ENCODE results near the gene GFOD1.
"Not testable (repeated sequence)": the region's sequence is repeated elsewhere in the genome, so short reads cannot be mapped to it uniquely, and the experiment has no call there.

GFOD1 gene

DNA sequence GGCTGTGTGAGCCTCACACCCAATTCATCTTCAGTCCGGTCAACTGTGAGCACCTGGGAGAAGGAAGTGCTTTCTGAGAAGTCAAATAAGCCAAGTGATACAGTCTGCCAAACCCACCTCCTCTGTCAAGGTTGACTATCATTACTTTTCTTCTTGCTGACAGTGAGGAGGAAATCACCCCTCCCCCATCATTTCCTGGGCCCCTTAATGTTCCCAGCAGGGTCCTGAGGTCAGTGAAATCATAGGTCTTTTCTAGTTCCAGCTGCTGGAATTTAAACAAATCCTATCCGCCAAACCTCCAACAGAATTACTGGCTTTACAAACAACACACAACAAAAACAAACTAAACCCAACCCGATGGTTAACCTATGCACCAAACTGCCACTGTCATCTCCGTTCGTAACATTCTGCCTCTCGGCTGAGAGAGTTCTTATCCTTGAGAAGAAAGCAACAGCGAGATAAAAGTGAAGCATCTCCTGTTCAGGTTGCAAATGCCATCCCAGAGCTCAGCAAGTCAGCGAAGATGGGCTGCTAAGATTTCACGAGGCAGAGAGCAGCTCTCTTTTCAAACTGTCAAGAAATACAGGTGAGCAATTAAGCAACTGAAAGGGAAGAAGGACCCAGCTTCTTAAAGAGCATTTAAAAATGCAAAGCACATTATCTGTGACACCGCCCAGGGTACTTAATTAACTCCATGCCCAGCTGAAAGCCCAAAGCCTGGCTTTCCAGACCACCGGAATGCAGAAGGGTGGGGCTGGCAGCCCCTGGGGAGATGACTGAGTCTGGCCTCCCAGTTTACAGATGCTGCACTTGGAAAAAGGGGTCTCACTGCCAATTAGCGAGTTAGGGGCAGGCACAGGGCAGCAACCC, 24.7 kb downstream of the GFOD1 start:
- DNase-seq = no peak

DNA sequence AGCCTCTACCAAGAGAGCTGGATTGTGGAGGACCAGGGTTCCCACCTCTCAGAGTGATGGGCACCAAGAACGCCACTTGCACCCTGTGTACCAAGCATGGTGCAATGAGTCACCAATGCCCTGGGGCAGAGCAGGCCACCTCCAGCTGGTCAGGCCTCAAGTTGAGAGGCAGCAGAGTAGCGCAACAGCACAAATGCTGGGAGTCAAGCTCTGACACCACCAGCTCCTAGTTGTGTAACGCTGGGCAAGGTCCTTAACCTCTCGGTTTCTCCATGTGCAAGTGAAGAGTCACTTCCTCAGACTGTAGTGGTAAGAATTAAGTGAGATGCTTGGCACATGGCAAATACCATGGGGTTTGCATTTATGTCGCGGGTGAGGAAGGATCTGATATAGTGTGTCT, 25.6 kb downstream of the GFOD1 start:
- no peak for DNase-seq

- DNase-seq = no peak
These were observed 26.1 kb downstream of the GFOD1 start for GRCh38 chr6:13461307-13461706.

DNA sequence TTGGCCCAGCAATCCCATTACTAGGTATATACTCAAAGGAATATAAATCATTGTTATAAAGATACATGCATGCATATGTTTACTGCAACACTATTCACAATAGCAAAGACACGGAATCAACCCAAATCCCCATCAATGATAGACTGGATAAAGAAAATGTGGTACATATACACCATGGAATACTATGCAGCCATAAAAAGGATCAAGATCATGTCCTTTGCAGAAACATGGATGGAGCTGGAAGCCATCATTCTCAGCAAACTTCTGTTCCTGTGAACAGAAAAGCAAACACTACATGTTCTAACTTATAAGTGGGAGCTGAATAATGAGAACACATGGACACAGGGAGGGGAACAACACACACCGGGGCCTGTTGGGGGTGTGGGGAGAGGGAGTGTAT, 27.1 kb downstream of the GFOD1 start:
- not testable (repeated sequence) for DNase-seq

GRCh38 chr6:13457577-13457976, 29.8 kb downstream of the GFOD1 start:
- no peak for DNase-seq

GRCh38 chr6:13455552-13455966, 31.8 kb downstream of the GFOD1 start:
- no peak for DNase-seq

DNA sequence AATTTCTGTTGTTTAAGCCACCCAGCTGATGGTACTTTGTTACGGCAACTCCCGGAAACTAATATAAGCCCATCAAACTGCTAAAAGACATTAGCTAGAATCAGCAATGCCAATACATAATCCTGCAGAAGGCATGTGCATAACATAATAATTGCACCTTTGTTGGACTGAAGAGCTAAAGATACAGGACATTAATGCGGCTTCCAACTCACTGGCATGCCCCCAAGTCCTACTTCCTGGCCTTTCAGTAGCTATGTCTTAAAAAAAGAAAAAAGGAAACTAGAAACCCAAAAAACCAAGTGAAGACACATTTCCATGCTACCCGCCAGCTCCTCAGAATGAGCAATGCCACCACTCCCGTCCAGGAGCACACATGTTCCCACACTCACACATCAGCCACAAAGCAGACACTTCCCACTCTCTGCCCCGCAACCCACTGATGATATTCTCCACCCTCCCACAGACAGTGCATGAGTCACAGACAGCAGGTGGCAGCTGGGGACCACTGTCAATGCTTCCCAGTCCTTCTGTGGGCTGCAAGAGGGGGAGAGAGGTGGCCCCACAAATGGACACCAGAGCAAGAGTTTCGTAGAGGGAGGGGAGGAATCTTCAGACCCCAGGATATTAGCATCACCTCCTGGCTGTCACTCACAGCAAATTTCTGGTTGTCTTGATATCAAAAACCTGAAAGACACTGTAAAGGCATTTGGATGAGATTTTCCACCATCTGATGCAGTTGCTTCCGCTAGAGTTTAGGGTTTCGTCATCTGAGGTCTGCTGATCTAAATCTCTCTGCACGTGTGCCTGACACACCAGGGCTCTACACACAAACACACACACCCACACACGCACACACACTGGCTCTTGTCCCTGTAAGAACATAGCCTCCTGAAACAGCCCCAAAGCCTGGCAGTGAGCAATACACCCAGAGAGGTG, 32.8 kb downstream of the GFOD1 start:
- no peak for DNase-seq

GRCh38 chr6:13453771-13454251, 33.6 kb downstream of the GFOD1 start:
- DNase-seq = peak; percentile 31

DNA sequence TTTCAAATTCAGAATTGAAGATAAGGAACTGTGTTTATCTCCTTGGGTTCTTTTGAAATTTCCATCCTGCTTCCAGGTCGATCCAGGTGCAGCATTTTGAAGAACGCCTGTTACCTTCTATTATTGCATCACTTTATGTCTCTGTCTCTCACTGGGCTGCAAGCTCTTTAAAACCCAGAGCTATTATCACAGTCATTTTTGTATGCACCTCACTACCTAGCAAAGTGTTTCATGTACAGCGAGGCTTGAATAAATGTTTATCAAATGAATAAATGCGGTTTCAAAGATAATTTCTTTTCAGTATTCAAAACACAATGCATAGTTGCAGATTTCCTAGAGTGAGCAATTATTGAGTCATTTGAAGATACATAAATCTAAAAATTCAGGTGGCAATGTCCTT, 34.2 kb downstream of the GFOD1 start:
- no peak for DNase-seq

DNA sequence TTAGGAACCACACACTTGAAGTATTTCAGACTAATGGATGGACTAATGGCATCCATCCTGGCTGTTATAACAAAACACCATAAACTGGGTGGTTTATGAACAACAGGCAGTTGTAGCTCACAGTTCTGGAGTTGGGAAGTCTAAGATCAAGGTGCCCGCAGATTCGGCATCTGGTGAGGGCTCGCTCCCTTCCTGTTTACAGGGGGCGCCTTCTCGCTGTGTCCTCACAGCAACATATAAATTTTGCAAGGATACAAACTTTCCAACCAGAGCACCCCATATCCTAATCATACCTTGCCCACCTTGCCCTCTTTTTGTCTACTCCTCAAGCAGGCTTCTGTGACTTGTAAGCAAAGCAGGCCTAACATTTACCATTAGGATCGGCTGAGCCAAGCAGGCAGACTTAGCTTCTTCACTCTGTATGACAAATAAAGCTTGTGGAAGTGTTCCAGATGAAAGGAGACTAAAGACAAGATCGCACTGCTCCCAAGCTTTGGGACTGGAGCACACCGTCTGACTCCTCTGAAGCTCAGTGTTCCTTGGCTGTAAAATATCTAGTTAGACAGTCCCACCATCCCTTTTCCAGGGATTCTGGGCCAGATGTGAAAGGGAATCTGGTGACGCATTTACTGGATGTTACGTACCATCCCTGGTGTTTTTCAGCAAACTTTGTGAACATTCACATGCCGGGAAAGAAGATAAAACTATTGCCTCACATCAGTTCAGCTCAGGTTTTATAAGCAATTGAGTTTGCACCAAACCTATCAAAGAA, 34.9 kb downstream of the GFOD1 start:
- no peak for DNase-seq

DNA sequence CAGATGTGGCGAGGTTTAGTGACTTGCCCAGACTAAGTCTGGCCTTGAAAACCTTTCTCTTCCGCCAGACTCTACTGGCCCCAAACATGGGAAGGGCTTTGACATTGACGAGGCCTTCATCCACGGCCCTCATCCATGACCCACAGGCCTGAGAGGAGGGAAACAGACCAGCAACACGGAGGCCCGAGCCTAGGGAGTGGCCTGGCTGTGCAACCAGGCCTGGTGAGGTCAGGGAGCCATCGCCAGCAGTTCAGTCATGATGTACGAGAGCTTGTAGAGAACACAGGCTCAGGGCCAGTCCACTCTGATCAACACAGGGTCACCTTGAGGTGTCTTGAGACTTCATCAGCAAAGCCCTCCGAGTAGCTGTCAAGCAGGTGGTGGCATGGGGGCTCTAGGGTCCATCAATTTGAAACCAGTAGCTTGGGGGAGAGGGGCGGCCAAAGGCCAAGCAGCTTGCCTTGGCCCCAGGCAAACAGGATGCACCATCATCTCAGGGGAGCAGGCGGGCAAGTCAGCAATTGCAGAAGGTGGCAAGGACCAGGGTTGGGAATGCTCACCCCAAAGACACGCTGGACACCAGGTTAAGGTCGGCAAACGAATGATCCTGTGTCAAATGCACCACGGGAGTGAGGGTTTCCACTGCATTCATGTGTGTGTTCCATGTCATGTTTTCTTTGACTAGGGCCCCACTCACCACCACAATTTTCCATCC, 36.1 kb downstream of the GFOD1 start:
- no peak for DNase-seq

DNA sequence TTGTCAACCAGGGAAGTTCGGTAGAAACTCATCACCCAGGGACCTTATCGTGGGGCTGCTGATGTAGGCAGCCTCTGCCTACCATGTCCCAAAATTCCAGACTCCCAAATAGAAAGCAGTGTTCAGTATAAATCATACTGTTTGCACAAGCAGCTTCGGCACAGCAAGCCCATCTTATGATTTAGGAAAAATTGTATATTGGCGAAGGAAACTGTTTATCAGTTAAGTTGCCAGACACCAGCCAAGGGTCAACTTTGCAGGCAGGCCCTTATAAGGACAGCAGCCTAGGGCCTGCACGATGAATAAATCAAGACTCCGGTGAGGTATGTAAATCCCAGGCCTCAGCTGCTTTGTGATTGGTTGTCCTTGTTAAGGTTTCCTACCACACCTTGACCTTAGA, 36.8 kb downstream of the GFOD1 start:
- DNase-seq = no peak

DNA sequence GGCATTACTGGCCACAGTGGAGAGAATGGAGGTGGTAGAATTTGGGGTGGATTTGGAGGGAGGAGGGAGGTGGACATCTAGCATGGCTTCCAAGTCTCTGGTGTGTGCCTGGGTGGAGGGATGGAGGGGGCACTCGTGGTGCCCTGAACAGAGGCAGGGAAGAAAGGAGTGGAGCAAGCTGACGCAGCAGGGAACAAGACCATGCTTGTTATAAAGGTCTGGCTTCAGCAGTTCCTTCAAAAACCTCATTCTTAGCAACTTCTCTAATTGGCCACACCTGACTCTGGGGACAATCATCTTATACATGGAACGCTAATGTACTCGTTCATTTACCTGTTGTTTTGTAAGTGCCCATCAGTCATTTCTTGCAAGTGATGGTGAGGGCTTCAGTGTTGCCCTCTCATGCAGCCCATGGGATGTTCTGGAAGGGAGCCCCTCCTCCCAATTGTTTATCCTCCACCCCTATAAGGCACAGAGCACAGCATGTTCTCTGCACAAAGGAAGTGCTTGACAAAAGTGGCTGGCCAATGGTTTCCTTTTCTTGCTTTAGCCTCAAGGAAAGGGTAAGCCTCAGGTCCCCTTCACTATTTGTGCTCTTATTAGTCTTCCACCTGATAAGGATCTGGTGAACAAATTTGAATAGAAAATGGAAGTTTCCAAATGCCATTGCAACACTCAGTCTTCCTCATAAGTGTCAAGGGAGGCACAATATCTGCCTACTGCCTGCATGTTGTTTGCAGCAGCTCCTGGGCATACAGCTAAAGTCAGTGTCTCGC, 39.3 kb downstream of the GFOD1 start:
- no peak for DNase-seq

- no peak for DNase-seq
These were observed 41.0 kb downstream of the GFOD1 start for GRCh38 chr6:13446381-13446780.

GRCh38 chr6:13445744-13446115, 41.7 kb downstream of the GFOD1 start:
- DNase-seq = no peak

DNA sequence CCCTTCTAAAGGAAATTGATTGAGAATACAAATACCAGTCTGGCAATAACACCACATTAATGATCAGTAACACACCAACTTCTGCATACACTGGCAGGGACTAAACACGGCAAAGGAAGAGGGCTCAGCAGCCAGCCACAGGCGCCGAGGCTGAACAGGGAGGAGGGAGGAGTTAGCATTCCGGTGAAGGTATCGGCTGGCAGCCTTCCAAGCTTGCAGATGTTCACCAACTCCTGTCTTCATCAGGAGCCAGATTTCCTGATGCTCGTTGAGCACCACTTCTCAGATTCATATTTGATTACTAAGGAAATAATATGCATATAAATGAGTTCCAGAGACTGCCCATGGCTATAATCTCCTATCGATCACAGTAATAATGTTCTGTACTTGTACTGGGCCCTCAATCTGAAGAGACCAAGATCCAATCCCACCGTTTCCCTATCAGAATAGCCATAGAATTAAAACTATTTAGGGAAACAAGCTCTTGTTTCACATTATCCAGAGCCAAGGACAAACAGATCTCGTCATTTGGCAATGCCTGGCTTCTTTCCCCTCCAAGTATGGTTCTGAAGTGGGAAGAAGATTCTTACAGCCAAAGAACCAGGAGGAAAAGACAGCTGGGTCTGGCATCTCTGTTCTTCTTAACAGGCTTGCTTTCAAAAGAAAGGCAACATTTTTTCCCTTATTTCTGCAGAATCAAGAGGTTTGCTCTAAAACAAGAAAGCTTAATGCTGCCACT, 42.2 kb downstream of the GFOD1 start:
- no peak for DNase-seq

- DNase-seq = no peak
These were observed 42.8 kb downstream of the GFOD1 start for GRCh38 chr6:13444604-13445003.

DNA sequence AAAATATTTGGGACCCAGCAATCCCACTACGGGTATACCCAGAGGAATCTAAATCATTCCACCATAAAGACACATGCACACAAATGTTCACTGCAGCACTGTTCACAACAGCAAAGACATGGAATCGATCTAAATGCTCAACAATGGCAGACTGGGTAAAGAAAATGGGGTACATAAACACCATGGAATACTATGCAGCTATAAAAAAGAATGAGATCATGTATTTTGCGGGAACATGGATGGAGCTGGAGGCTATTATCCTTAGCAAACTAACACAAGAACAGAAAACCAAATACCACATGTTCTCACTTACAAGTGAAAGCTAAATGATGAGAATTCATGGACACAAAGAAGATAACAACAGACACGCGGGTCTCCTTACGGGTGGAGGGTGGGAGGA, 43.4 kb downstream of the GFOD1 start:
- not testable (repeated sequence) for DNase-seq

DNA sequence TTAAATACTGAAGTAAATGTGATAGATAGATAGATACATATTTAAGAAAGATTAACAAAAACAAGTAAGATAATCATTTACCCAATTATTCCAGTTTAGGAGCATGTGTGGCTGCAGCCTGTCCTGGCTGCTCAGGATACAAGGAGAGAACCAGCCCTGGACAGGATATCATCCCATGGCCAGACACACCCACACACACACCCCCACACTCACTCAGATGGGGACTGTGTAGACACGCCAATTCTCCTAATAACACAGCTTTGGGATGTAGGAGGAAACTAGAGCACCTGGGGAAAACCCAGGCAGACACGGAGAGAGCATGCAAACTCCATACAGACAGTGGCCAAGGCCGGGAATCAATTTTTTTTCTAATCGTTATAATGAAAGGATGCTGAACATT, 45.6 kb downstream of the GFOD1 start:
- DNase-seq = no peak

- DNase-seq = no peak
These were observed 47.8 kb downstream of the GFOD1 start for GRCh38 chr6:13439644-13440043.

DNA sequence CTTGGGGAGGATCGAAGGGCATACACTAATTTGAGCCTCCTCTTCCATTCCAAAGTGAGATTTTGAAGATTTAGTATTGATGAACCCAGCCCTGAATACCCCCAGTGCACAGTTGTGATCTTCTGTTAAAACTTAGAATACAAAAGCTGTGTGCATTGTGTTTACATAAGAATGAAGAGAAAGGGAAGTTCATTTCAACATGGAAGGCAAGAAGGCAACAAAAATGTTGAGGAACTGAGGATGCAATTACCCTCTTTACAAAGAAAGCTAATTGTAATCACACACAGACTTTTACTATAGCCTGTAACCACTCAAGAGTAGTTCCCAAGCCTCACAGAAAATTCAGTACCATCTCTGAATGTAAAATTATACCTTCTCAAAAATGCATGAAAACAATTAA, 49.3 kb downstream of the GFOD1 start:
- DNase-seq = no peak

Measured in NCI-H1048 (cell line).